ENCODE measurements around the gene IGSF21. TPM values are rescaled to one million over a fixed set of nuclear protein-coding genes. Genes with fewer than 3 reads are reported as not detected.

The IGSF21 gene
- total RNA-seq, 1 experiment from 2014 or later, result 5.2 TPM

GRCh38 chr1:18394563-18395156 is 287.1 kb downstream of the IGSF21 start:
- Mint-ChIP-seq H3K27me3 (ENCODE audit: low read depth) (no peaks in the 10 kb centered on the region; the same call in 1 of the 2 replicates), H3K36me3 (ENCODE audit: insufficient read depth in 1 of 3, low read depth in 3 of 3) (no peaks in the 10 kb centered on the region; a peak in 2 of 7 replicates), H3K4me3 (no peak overlapping the region), H3K4me1 (peaks cover 19 to 24% of the 10 kb centered on the region in 2 experiments), H3K27ac (no peak overlapping the region), H3K9me3 (no peaks in the 10 kb centered on the region)
- H2AK5ac ChIP-seq (ENCODE audit: insufficient read length, low read length), result no peak overlapping the region
- no peaks in the 10 kb centered on the region for H4K20me1 ChIP-seq (ENCODE audit: control insufficient read depth, insufficient read depth, insufficient read length)
- no peak overlapping the region for H3K4me2 ChIP-seq (ENCODE audit: insufficient read depth, insufficient read length, low read length)
- no peaks in the 10 kb centered on the region for H3K9me3 ChIP-seq (ENCODE audit: control insufficient read depth, low read depth, low read length)
- no peak overlapping the region for H2BK120ac ChIP-seq (ENCODE audit: low read depth, low read length, poor library complexity, severe bottlenecking)
- H2BK12ac ChIP-seq (ENCODE audit: insufficient read length, low read depth, low read length), result no peak overlapping the region
- H3T11ph ChIP-seq (ENCODE audit: low read length), result no peak overlapping the region
- H3K79me2 ChIP-seq (ENCODE audit: insufficient read depth, low read length), result no peaks in the 10 kb centered on the region
- no peak overlapping the region for H2BK20ac ChIP-seq (ENCODE audit: low read depth, low read length, poor library complexity, severe bottlenecking)
- H3K23me2 ChIP-seq (ENCODE audit: insufficient read length, low read depth, low read length, poor library complexity, severe bottlenecking), result no peaks in the 10 kb centered on the region
- H2AFZ ChIP-seq (ENCODE audit: low read length), result no peak overlapping the region
- H3K23ac ChIP-seq (ENCODE audit: insufficient read length, low read depth, low read length), result no peak overlapping the region
- no peak overlapping the region for H3K56ac ChIP-seq (ENCODE audit: insufficient read length, low read depth, low read length)
- WGBS (ENCODE audit: extremely low coverage, insufficient read length, low lambda C conversion rate), result no CpG with 5 or more reads among the region's 9 CpGs
- H3K14ac ChIP-seq (ENCODE audit: insufficient read depth, low read length), result no peak overlapping the region
- H2BK15ac ChIP-seq (ENCODE audit: low read depth, low read length), result no peak overlapping the region
- no peak for TF ChIP-seq CTCF (conservative IDR thresholded peaks at IDR 0.05)
- H4K8ac ChIP-seq (replicated peaks; ENCODE audit: insufficient read length, low read depth, low read length), result no peak overlapping the region
- H3K4me1 ChIP-seq (ENCODE audit: insufficient read depth, low read length), result peaks cover 2% of the 10 kb centered on the region; the same call in 1 of the 2 replicates
- H3K9ac ChIP-seq (ENCODE audit: extremely low read depth, insufficient read length, low read length), result no peak overlapping the region
- no peak overlapping the region for H2BK5ac ChIP-seq (ENCODE audit: insufficient read length, low read length)
- H4K5ac ChIP-seq (ENCODE audit: insufficient read length, low read depth, low read length), result no peak overlapping the region
- H3K27ac ChIP-seq (ENCODE audit: insufficient read length, low read depth, low read length), result no peak overlapping the region
- no peak overlapping the region for H4K91ac ChIP-seq (ENCODE audit: insufficient read length, low read depth, low read length)
- H3K27me3 ChIP-seq (ENCODE audit: insufficient read depth, low read length), result no peaks in the 10 kb centered on the region
- H3K4ac ChIP-seq (ENCODE audit: low read depth, low read length), result no peak overlapping the region
- no peak overlapping the region for H3K18ac ChIP-seq (ENCODE audit: insufficient read length, low read depth, low read length)
- H3K79me1 ChIP-seq (ENCODE audit: insufficient read depth, low read depth, low read length, poor library complexity, severe bottlenecking), result no peaks in the 10 kb centered on the region
- DNase-seq, result no peak

Measured in H9 (cell line).